NCI-H510A treated with DMSO at 0.1 percent for 48 hours (cell line): ENCODE data around the gene COX4I2.
"Not testable (repeated sequence)": the region's sequence is repeated elsewhere in the genome, so short reads cannot be mapped to it uniquely, and the experiment has no call there.

Source experiments
- DNase-seq: peaks from one replicate; lab custom pipeline; 2025; lab: John Stamatoyannopoulos, UW

The COX4I2 gene

DNA sequence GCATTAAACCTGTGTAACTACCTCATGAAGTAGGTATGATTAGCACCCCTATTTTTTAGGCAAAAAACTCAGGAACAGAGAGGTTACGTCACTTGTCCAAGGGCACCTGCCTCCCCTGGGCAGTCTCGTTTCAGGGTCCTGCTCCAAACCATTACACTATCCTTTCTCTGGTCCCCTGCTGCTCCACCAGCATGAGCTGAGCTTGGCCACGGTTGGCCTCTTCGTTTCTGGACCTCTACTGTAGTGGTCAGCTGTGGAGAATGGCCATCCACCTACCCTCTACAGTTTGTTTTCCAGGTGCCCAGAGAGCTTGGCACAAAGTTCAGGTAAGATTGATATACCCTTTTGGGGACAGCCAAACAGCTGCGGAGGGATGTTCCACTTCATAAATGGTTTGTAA is 16.8 kb downstream of the COX4I2 start:
- no peak for DNase-seq

DNA sequence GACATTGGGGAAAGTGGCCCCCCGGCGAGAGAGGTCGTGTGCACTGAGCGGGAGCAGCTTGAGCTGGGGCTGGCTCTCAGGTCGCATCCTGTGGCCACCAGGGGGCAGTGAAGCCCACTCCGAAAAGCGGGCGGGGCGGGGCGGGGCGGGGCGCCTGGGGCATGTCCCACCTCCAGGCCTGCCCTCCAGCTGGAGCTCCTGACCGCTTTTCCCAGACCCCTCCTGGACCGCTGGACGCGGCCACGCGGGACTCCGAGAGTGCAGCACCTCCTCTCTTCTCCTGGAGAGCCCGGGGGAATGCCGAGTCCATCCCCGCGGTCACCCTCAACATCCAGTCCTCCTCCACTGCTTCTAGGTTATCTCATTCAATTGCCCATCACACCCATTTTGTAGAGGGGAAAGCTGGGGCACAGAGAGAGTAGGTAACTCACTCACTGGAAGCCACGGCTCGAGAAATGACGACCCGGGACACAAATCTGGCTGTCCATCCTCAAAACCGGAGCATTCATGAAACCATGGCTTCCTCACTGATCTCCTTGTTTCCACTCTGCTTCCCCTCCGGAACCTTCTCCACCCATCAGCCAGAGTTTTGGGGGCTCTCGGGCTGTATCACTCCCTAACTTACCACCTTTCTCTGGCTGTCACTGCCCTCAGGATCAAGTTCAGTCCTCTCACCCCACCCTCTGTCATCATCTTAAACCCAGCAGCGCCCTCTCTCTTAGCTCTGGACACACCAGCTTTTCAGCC is 24.1 kb downstream of the COX4I2 start:
- peak; percentile 57 for DNase-seq

DNA sequence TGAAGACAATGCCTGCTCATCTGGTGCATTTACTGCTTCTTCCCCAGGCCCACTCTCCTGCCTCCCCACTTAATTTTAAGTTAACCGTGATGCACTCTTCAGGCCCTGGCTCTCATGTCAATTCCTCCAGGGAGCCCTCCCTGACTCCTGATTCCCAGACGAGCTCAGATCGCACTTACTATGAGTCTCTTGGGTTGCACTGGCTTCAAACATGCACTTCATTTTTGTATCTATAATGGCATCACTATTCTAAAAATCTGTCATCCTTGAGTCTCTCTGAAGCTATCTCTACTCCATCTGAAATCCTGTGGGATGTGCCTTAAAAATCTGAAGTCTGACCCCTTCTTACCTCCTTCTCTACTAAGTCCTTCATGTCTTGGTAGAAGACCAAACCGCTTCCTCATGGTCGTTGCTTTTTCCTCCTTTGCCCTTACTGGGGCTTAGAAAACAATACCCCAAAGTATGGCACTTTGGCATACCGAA is 24.7 kb downstream of the COX4I2 start:
- peak; percentile 33 for DNase-seq

DNA sequence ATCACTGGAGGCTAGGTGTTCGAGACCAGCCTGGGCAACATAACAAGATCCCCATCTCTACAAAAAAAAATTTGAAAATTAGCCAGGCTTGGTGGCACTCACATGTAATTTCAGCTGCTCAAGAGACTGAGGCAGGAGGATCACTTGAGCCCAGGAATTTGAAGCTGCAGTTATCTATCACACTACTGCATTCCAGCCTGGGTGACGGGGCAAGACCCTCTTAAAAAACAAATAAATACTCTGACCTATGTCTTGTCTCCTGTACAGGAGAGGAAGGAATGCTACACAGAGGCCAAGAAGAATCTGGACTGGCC is 25.8 kb downstream of the COX4I2 start:
- DNase-seq = no peak

DNA sequence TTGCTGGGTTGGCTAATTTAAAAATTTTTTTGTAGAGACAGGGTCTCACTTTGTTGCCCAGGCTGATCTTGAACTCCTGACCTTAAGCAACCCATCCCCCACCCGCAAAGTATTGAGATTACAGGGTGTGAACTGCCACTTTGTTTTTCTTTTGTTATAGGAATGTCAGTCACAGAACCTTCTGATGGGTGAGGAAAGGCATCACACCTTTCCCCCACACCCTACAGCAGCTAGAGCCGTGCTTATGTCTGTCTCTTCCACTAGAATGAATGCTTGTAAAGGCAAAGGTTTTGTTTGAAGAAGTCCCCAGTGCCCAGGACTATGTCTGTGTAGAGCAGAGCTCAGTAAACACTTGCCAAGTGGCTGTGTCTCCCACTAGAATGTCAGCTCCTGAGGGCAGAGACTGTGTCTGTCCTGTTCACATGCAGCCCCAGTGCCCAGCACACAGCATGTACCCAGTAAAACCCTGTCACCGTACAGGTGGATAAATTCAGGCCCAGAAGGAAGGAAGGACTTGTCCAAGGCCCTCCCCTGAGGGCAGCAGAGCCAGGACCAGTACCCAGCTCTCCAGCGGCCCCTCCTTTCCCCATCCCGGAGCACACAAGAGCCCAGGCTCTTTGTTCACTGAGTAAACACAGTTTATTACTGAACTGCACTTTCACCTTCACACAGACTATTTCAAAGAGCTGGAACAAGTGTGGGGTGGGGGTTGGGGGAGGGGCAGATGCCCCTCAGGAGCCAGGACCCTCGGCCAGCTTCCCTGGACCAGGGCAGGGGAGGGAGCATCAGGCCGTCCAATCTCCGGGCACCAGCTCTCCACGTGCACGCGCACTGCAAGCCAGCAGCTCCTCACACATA is 26.4 kb downstream of the COX4I2 start:
- DNase-seq = peak; percentile 95

DNA sequence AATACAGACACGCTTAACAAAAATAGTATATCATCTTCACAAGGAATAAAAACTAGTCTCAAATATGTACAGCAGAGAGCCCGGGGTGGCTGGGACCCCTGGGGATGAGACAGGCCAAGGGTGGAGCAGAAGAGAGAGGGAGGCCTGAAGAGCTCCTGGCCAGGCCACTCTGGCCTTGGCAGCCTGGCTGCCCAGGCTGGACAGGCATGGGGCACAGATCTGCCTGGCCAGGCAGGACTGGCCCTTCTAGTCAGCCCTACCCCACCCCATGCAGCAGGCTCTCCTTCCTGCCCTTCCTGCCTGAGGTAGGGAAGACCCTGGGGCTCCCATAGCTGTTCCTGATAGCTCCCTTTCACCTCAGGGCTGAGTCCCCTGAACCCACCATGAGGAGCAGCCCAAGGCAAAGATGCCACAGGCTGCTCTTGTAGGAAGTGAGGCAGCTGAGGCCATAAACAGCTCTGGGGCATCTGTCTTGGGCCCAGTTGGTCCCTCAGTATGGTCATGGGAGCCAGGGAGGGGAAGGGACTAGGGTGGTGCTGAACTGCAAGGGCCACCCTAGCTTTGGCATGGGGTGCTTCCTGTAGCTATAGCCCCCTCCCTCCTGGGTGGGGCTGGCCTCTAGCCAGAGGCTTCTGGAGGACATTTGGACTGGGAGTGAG is 27.1 kb downstream of the COX4I2 start:
- DNase-seq = no peak

DNA sequence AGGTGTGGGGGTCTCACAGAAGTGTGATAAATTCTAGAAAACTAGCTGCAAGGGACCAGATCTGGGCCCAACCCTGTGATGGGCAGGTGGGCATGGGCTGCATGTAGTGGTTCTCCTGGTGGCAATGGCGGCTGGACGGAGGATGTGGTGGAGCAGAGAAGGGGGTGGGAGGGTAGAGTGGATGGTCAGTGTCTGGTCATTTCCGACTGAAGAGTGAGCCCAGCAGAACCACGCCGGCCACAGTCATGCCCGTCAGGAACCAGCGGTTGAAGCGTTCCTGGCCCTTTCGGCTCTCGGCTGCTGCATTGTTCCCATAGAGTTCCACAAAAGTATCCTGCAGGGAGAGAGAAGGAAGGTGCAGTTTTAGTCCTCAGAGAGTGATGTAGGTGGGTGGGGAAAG is 28.0 kb downstream of the COX4I2 start:
- no peak for DNase-seq

DNA sequence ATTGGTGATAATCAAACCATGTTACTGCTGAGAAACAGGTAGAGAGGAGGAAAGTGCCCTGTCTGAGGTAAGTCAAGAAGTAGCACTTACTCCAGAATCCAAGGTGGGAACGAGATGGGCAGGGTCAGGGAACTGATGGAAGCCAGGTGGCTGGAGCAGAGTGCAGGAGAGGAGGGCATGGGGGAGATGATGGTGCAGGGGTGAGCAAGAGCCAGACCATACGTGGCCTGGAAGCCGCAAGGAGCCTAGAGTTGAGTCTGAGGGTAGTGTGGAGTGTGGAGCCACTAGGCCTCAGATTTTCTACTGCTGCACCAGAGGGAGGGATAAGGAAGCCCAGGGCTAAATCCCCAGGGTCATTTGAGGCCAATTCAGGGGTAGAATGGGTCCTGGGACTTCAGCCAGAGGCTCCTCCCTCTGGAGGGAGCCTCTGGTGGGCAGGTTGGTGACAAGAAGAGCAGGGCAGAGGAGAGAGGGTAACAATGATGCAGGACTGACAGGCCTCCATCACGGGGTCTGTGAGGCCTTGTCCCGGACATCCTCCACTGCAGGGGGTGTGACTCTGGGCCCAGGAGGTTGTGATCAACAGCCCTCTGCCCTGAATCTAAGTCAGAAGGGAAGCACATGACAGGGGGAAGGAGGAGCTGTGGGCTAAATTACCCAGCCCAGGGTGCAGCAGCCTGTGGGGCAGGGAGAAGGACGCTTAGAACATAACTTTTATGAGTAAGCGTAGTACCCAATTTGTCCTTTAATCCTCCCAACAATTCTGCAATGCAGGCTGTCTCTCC is 28.7 kb downstream of the COX4I2 start:
- no peak for DNase-seq

DNA sequence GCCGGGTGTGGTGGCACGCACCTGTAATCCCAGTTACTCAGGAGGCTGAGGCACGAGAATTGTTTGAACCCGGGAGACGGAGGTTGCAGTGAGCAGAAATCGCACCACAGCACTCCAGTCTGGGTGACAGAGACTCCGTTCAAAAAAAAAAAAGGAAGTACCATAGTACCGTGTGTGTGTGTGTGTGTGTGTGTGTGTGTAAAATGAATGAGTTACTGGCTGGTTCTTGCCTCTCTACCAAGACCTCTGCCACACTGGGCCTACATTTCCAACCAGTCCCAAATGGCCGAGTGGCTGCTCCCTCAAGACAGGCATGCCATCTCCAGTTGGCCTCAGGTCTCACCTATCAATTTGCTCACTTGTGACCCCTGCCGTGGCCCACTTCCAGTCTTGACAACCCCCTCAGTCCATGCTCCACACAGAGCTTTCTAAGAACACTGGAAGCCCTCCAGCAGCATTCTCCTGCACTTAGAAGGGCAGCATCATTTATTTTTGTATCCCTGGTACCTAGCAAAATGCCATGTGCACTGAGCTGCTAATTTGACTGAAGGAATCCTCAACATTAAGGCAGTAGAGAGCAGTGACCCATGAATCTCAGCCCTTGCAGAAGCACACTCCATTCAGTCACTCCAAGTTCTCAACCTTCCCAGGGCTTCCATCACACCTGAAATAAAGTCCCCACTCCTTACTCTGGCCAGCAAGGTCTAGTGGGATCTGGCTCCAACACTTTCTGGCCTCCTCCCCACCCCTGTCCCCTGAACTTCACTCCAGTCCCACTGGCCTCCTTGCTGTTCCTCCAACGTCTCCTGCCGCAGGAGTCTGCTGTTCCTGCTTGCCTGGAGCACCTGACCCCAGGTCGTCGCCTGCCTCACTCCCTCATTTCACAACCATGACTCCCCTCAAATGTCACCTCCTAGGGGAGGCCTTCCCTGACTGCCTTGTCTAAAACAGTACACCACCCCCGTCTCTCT is 29.9 kb downstream of the COX4I2 start:
- DNase-seq = no peak

DNA sequence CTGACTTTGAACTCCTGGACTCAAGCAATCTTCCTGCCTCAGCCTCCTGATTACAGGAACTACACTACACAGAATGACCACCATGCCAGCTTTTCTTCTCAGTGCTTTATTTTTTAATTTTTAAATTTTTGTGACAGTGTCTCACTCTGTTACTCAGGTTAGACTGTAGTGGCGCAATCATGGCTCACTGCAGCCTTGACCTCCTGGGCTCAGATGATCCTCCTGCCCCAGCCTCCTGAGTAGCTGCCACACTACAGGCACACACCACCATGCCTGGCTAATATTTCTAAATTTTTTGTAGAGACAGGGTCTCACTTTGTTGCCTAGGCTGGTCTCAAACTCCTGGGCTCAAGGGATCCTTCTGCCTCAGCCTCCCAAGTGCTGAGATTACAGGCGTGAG is 31.2 kb downstream of the COX4I2 start:
- DNase-seq = not testable (repeated sequence)

DNA sequence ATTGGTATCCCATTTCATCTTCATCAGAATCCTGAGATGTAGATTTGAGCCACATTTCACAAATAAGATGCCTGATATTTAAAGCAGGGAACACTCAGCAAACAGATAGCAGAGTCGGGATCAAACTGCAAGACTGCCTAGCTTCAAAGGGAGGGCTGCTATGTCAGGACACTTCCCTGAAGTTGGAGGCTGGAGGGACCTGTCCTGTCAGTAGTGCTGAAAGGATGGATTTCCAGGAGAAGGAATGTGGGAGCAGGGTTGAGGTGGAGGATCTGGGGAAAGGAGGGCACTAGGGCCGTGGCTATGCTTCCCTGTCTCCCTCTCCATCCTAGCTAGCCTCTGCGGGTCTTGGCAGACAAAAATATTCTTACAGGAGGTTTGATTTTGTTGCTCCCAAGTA is 32.2 kb downstream of the COX4I2 start:
- DNase-seq = no peak

DNA sequence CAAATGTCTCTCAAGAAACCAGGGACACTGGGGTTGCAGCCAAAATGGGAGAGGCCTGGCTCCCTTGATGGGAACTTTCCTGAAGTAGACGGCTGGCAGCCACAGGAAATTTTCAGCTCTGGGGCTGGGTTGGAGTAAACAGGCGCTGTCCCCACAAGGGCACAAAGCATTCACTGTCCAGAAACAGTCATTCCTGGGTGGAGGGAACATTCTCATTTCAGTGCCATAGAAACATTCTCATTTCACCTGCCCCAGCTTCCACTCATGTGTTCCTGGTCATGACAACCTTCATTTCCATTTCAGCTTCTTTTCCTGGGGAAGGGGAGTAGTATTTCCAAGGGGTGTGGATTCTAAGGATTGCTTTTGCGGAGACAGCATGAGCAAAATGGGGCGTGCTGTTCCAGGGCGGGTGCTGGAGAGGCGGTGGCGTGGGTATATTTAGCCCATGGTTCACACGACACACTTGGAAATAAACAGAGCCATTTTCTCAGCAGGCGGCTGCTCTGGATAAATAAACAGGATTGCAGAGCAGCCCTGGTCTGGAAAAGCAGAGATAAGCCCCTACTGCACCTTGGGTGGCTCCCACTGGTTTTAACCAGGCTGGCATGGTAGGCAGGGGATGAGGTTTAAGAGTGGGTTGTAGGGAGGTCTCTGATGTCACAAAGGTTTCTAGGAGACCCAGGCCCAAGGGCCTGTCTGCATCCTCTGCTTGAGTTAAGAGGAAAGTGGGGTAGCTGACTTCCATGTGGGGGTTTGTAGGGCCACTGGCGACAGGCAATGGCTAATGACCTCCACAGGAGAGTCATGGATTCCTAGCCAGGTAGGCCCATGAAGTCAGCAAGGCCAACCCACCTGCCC is 32.9 kb downstream of the COX4I2 start:
- DNase-seq = peak; percentile 29

DNA sequence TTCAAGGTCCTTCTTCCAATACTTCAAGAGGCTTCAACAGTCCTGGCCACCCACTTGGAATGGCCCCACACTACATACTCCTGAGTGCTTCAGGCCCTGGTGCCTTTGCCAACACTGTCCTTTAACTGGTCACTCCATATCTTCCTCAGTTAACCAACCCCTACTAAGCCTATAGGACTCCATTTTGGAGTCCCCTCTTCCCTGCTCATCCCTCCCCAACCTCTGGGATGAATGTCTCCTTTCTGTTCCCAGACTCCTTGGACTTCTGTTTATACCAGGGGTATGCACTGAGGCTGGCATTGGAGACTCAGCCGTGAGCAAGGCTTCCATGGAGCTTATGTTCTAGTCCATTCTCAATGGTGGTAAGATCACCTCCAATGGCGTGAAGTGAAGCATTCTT is 33.6 kb downstream of the COX4I2 start:
- no peak for DNase-seq

DNA sequence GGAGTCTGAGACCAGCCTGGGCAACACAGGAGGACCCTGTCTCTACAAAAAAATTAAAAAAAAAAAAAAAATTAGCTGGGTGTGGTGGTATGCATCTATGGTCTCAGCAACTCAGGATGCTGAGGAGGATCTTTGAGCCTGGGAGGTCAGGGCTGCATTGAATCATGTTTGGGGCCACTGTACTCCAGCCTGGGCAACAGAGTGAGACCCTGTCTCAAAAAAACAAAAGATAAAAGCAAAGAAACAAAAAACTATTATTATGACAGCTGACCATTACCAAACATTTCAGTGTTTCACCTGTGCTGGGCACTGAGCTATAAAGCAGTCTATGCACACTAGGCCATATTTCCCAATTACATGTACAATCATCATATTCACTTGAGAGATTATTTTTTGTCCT is 35.7 kb downstream of the COX4I2 start:
- no peak for DNase-seq

DNA sequence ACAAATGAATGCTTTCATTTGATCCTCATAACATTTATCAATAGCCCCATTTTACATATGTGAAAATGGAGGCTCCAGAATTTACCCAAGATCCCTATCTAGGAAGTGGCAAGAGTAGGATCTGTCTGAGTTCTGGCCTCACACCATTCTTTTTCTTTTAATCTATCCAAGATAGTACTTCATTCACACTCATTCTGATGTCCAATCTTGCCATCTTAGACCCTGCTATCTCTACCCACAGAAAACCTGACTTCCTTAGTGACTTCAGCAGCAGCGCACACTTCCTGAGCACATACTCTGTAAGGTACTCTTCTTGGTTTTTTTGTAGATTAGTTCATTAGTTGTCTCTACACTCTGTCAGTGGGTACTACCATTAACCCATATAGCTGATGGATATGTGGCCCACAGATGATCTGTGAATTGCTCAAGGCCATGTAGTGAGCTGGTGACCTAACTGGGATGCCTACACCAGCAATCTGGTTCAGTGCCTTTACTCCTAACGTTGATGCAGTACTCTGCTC is 36.3 kb downstream of the COX4I2 start:
- DNase-seq = no peak

DNA sequence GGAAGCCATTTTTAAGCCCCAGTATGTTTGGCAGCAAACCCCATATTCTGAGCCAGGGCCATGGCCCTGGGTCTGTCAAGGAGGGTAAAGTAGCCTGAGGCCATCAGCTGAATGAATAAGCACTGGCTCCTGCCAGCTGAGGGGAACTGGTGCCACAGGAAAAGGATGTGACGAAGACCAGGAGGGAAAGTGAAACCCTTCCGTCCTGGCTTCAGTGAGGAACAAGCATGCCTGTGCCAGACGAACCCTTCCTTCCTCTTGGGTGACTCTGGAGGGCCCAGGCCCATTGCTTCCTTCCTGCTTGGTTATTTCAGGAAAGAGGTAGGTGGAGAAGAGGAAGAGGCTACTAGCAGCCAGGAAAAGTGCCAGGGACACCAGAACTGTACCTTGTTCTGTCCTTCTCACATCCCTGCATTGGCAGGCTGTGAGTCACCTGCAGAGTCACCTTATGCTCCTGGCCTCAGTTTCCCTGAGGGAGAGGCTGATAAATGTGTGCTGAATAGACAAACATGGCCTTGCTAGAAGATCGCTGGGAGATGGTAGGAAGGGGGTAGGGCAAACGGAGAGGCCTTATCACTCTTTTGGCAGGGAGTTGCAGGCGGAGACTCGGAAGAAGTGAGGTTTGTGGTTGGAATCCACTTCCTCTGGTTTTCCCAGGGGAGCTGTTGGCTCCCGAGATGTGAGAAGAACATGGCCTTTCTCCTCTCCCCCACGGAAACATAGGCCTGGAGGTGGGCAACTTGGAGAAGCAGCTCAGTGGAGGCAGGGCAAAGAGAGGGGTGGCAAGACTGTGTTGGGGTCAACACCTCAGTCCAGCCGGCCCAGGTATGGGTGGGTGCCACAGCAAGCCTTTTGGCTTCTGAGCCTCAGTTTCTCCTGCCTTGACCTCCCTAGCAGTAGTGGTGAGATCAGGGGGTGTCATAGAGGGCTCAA is 37.4 kb downstream of the COX4I2 start:
- no peak for DNase-seq

DNA sequence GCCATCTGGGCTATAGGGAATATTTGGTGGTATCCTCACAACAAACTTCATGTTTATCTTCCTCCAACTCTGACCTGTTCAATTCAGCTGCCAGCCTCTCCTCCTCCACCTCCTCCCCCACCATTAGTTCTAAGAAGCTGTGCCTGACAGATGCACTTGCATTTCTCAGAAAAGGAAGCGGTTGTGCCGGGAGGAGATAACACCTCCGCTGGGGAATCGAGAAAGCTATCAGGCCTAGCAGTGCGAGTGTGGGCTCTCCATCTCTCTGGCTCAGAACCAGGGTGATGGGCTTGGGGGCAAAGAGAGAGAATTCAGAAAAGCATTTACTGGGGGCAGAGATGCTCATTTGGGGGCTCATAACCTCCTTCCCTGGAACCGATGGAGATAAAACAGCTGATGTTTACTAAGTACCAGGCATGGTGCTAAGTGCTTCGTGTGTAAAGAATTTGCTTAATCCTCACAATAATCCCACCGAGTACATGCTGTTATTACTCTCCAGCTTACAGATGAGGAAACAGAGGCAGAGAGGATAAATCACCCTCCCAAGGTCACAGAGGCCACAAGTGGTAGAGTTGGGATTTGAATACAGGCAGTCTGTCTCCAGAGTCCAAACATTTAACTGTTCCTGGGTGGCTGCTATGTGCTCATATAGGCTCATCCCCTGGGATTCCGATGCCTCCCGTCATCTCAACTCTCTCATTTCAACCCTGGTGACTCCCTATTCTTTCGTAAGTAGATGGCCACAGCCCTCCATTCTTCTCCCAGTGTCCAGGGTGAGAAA is 38.3 kb downstream of the COX4I2 start:
- DNase-seq = no peak

DNA sequence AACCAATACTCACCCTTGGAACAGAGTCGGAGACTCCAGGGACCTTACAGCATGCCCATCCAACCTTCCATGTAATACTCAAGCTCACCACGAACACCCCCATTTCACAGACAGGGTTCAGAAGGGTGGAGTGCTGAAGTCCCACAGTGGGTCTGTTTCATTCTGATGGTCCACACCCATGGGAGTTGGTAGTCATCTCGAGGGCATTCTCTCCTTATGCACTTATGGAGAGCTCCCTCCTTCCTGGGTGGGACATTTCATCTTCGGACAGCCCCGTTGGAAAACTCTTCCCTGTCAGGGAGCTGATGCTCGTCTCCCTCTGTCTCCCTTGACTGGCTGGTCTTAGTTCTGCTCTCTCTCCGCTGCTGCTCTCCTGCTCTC is 38.9 kb downstream of the COX4I2 start:
- DNase-seq = no peak
